GM18526 (cell line): ENCODE results near the gene SLC7A4.

ENCODE experiments used
- POLR2A ChIP-seq: IDR thresholded peaks from 3 replicates; pipeline ENCODE4 v1.6.1; 2011; ENCODE audit not compliant: insufficient read length; ENCODE audit errors: extremely low read depth

Gene SLC7A4

GRCh38 chr22:20996598-20997535 is 35.5 kb downstream of the SLC7A4 start:
- no peak for TF ChIP-seq POLR2A

- TF ChIP-seq POLR2A: no peak
Measured at GRCh38 chr22:20996031-20996410, 36.3 kb downstream of the SLC7A4 start.

GRCh38 chr22:20995329-20996030 is 36.9 kb downstream of the SLC7A4 start:
- TF ChIP-seq POLR2A: no peak

DNA sequence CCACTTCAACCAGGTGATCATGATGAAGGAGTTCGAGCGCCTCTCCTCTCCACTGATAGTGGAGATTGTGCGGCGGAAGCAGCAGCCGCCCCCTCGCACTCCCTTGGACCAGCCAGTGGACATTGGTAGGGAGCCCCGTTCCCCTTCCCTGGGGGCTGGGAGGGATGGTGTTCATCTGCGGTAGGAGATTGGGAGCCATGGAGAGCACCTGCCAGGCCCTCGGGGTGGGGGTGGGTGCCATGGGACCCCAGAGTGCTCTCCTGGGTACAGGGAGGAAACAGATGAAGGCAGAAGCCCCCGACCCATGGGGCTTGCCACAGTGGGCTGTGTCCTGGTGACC is 37.5 kb downstream of the SLC7A4 start:
- no peak for TF ChIP-seq POLR2A

DNA sequence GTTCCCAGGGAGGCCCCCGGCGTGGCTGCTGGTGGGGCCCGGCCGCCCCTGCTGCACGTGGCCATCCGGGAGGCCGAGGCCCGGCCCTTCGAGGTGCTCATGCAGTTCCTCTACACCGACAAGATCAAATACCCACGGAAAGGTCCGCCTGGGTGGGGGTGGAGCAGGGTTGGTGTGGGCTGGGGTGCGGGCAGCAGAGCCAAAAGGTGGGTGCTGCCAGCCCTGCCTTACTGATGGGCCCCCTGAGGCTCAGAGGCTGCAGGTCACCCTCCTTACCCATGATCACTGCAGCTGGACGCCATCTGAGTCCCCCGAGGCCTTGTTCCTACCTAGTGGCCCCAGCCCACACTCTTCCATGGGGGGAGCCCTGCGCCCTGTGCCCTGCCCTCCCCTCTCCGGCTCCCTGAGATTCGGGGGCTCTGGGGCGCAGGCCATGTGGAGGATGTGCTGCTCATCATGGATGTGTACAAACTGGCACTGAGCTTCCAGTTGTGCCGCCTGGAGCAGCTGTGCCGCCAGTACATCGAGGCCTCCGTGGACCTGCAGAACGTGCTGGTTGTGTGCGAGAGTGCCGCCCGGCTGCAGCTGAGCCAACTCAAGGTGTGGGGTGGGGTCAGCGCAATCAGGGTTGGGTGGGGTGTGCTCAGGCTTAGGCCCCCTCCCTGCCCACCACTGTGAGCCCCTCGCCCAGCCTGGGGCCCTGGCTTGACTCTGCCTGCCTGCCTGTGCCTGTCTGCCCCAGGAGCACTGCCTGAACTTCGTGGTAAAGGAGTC is 38.0 kb downstream of the SLC7A4 start:
- no peak for TF ChIP-seq POLR2A

- TF ChIP-seq POLR2A: no peak
Measured at GRCh38 chr22:20993304-20994127, 38.8 kb downstream of the SLC7A4 start.

DNA sequence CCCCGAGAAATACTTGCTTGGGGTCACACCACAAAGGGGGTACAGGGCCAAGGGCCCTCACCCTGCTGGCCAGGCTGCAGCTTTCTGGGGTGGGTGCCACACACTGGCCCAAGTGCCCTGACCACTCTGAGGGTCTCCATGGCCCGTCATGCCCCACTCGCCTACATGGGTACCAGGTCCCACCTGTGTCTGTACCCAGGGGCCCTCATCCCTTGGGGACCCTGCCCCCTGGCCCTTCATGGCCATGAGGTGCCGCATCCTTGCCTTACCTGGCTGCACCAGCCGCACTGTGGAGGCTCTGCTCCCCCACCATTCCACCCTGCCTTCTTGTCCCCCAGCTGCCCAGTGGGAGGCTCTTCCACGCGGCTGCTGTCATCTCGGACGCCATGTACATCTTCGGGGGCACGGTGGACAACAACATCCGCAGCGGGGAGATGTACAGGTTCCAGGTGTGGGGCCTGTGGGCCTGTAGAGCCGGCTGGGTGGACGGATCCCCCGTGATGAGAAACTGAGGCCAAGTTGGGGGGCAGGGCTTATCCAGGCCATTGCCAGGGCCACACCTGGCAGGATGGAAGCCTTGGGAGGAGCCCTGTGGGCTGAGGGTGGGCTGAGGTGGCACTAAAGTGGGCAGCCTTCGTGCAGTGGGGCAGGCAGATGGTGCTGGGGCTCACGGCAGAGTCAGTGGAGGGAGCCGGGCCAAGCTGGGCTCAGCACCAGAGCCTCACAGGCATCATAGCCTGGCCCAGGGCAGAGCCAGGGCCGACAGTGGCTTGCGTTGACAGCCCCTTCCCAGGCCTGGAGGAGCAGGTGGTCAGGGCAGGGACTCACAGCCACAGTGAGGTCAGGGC is 39.7 kb downstream of the SLC7A4 start:
- TF ChIP-seq POLR2A: no peak

- TF ChIP-seq POLR2A: no peak
Measured at GRCh38 chr22:20992056-20992442, 40.3 kb downstream of the SLC7A4 start.

- TF ChIP-seq POLR2A: no peak
Measured at GRCh38 chr22:20991252-20992055, 40.9 kb downstream of the SLC7A4 start.

GRCh38 chr22:20990184-20991180 is 41.9 kb downstream of the SLC7A4 start:
- no peak for TF ChIP-seq POLR2A

DNA sequence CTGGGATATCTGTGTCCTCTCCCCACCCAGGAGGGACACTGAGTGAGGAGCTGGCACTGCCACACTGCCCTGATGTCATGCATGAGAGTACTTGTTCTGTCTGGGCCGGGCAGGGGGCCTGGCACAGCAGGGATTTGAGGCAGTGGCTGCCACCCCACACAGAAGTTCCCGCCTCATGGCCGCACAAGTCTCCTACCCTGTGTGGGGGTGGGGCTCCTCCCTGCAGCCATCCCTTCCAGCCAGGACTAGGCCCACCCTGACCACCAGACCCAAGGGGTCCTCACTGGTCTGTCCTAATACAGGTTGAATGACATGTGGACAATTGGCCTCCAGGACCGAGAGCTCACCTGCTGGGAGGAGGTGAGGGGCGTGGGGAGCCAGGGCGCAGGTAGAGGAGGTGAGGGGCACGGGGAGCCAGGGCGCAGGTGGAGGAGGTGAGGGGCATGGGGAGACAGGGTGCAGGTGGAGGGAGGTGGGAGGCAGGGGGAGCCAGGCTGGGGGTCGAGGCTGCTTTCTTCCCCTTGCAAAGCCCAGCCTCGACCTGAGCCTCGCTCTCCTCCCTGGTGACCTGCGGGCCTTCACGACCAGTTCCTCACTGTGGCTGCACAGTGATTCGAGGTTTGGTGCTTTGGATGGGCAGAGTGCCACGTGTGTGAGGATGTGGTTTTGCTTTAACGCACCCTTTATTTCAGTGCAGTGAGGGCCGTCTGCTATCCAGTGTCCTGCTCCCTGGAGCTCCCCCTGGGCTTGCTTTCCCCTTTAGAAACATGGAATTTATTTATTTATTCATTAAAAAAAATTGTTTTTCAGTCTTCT is 42.8 kb downstream of the SLC7A4 start:
- TF ChIP-seq POLR2A: no peak
